GM18511 (cell line): ENCODE measurements around the gene LRRK1.

Source experiments
- ATAC-seq: cut with Tn5 transposase; IDR thresholded peaks from one replicate; pipeline ENCODE4 v1.9.1; 2021; ENCODE audit warnings: mild to moderate bottlenecking, moderate library complexity; ENCODE audit not compliant: unreplicated experiment

The LRRK1 gene

DNA sequence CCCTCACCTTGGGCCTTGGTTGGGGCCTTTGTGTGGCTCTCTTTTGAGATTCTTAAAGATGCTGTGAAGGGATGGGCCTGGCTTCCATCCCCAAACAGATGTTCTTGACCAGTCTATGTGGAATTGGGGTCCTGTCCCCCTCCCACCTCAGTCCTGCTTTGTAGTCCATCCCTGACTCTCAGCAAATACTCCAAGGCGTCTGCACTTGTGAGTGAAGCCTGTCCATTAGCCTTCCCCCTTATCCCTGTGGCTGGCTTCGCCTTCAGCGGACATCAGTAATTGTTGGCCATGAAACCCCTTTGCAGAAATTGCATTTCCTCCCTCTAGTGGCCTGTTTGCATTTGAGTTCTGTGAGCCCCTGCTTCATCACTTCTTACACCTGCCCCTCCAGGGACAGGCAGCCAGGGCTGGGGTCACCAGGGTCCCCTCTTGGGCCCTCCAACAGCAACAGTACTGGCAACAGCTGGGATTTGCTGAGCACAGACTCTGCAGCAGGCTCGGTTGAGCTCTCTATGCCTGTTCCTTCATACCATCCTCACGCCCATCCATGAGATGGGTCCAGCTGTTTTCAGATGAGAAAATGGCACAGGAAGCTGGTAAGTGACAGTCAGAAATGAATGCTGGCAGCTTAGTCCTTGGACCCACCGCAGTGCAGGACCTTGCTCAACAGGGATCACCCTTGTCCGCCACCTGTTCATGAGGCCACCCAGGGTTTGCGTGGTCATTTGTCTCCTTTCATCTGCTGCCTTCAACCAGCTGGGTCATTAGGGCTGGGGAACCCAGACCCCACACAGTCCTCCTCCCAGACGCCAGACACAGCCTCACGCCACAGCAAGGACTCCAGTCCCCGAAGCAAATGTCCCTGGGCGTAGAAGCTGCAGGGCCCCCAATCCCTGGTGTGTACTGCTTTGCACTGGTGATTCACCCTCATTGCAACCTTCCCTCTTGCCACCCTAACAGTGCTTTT is 8.9 kb upstream of the LRRK1 start:
- ATAC-seq, result no peak

GRCh38 chr15:100911086-100911485 is 8.1 kb upstream of the LRRK1 start:
- ATAC-seq, result no peak

DNA sequence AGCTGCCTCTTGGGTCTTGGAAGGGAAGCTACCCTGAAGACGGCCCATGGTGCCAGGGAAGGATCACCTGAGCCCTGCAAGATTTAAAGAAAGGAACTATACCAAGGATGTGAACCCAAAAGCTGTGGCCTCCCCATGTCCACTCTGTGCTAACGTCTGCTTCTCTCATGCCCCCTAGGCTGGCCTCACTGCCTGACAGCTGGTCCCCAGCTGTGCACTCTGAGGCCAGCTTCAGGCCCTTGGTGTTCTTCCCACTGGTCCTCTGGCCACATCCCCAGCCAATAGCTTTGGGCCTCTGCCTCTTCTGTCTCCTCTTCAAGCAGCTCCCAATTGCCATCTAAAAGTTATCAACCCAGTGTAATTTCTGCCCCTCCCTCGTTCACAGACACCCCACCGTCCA is 5.2 kb upstream of the LRRK1 start:
- no peak for ATAC-seq

DNA sequence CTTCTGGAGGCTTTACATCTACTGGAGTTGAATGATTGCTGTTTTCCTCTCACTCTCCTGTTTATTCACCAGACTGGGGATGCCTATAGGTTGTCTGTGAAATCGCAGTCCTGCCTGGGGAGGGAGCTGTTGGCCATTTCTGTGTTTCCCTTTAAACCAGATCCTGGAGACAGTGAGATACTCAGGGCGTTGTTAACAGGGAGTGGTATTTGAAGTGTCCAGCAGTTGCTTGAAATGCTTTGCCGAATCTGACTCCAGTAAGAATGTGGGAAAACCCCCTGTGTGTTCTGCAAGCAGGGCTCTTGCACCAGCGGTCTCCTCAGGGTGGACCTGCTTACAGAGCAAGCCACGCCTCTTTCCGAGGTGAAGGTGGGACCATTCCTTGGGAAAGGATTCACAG is 4.3 kb upstream of the LRRK1 start:
- ATAC-seq, result no peak

DNA sequence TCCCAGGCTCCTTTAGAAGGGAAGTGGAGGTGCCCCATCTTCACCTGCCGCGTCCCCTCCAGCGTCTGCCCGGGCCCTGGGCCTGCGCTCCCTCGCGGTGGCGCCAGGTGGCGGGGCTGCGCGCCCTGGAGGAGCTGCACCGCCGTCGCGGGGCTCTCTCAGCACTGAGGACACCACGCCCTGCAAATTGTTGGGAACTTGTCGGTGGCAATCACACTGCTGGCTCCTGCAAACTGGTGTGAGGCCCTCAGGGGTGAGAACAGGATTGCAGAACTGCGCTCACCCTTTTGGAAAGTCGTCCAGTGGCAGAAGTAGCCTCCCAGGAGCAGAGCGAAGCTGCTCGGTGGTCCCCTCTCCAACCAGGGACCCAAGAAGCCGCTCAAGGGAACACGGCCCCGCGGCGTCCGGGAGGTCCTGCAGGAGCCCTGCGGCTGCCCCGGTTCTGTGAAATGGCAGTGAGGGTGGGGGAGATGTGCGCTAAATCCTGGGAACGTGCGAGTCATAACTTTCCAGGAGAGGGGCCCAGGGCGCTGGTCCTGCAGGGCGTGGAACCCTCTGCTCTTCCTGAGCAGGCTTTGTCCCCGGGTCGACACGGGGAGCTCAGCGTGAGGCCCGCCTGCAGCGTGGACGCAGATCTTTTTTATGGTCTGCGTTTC is 995 bp upstream of the LRRK1 start:
- ATAC-seq, result peak; percentile 65

- ATAC-seq, result peak; percentile 22
Observed at GRCh38 chr15:100919481-100920405, 586 bp downstream of the LRRK1 start.

DNA sequence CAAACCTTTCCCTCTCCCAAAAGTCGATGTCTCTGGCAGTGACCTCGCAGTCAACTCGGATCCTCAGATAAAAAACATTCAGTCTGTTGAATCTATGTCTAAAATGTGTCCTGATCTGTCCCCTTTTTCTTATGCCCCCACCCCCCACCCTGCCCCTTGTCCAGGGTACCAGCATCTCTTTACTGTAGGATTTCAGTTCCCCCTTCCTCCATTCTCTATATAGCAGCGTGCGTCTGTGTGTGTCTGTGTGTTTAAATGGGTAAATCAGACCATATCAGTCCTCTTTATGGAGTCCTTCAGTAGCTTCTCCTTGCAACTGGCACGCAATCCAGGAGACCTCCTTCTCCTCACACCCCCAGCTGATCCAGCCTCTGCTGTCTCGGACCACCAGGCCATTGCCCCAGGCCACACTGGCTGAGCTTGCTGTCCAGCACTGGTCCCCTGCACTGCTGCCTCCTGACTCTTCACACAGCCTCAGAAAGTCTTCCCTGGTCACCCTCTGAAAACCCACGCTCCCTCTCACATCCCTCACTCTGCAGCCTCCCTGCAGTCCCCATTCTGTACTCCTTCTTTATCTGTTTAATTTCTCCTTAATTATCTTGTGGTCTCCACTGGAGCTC is 1.5 kb downstream of the LRRK1 start:
- ATAC-seq, result no peak

DNA sequence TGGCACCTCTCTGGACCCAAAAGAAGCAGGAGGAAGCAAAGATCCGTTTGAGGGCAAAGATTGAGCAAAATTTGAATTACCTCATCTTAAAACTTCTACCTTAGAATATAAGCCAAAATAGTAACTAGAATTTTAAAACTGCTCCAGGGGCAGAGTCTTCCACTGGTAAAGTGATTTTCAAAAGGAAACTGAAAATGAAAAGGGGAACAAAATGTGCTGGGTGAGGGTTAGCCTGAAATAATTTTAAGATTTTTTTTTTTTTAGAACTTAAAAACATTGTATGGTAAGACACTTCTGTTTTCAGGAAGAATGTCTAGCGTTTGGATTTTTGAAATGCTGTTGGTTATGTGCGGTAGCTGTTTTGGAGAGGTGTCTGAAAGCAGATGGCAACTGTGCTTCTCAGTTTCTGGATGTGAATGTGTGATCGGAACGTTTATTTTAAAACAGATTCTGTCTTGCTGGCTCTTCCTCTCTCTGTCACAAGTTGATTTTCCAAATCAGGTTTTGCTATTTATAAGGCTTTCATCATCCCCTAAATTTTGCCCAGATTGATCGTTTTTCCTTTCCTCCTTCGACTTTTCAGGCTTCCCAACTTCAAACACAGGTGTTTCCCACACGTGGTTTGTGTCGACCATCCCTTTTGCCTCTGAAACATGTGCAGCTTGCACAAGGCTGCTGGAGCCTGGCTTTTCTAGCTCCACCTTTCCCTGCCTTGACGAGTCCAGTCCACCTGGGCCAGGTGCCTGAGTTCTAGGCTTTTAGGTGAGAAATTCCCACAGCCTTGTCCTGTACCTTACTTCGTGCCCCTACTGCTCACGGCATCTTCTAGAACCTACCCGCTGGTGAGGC is 3.3 kb downstream of the LRRK1 start:
- peak; percentile 15 for ATAC-seq

GRCh38 chr15:100923076-100923475 is 3.9 kb downstream of the LRRK1 start:
- ATAC-seq, result no peak

GRCh38 chr15:100923902-100924301 is 4.7 kb downstream of the LRRK1 start:
- no peak for ATAC-seq

DNA sequence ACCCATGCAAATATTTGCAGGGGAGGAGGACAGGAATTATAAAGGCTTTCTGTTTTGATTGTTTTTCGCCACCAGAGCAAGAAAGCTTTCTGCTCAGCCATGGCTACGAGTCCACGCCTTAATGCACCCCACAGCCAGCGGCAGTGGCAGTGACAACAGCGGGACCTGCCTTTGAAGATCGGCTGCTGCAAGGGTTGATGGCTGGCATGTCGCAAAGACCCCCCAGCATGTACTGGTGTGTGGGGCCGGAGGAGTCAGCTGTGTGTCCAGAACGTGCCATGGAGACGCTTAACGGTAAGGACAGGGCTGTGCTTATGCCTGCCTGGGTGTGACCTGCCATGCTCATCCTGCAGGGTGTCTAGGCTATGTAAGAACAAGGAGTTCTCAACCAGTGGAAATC is 5.3 kb downstream of the LRRK1 start:
- no peak for ATAC-seq

- no peak for ATAC-seq
Observed at GRCh38 chr15:100925480-100925879, 6.3 kb downstream of the LRRK1 start.

- no peak for ATAC-seq
Observed at GRCh38 chr15:100926258-100926657, 7.1 kb downstream of the LRRK1 start.

DNA sequence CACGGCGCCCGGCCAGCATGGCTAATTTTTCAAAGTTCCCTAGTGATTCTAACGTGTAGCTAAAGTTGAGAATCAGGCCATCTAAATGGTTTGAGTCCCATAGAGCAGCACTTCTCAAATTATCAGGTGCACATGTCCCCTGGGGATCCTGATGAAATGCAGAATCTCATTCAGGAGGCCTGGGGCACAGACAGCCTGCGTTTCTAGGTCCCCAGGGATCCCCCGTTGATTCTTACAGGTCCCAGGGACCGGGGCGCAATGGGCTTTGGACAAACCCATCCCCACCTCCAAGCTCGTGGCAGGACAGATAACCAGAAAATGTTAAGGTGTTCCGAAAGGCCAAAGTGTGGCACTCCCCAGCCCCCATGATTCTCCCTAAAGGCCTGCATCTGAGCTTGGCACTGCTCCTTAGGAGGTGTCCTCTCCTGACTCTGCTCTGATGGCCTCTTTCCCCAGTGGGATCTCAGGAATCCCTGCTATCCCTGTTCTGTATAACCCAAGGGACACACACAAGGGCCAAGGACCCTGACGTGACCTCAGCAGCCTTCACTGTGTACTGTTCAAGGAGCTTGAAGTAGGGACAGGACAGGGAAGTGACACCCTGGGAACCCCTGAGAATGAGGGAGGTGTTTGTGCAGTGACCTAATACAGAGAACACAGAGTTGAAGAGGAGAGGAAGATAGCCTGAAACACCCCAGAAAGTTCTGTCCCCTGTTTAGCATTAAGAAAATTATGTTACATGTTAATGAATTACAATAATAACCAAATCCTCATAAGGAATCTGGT is 8.0 kb downstream of the LRRK1 start:
- peak; percentile 44 for ATAC-seq

DNA sequence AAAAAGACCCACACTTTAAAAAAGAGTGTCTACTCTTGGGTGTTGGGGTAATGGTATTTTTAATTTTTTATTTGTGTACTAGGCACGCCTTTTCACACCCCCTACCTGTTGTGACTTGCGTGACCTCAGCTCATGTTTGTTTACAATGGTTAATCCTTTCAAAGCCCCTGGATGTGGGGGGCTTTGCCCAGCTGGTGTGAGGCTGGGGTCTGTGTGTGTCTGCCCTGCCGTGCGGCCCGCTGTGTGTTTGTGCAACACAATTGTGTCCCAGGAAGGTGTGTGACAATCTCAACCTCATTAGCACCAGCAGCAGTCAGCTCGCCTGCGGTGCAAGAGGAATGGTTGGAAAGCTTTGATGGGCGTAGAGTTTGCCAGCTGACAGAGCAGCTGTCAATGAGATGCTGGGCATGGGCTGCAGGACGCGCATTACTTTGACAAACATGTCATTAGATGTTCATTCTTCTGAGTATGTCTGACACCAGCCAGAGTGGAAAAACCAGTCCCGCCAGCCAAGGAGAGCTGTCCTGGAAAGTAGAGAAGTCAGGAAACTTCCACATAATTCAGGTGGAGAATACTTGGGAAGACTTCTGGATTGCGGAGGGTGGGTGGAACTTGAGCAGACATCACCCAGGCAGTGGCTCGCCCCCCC is 9.6 kb downstream of the LRRK1 start:
- ATAC-seq, result no peak

DNA sequence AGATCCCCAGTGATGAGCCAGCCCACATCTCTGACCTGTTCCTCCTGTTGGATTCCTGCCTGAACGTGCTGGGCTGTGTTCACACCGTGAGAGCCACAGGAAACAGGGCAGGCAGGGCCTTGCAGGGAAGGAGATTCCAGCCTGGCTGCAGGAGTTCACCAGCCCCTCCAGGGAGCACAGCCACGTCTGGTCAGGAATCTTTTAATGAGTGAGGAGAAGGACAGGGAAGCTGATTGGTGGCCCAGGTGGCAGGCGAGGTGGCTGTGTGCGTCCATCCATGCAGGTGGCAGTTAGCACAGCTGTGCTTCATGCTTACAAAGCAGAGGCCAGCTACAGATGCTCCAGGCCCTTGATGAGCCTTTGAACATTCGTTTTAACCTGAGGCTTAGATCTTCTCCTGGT is 10.5 kb downstream of the LRRK1 start:
- no peak for ATAC-seq

GRCh38 chr15:100930306-100930848 is 11.2 kb downstream of the LRRK1 start:
- no peak for ATAC-seq
